GM03348 (cell line): ENCODE data around the gene TRIM16.
"Not testable (repeated sequence)": the region's sequence is repeated elsewhere in the genome, so short reads cannot be mapped to it uniquely, and the experiment has no call there.

Source experiments
- DNase-seq: peaks from one replicate; pipeline ENCODE4 v3.0.0; 2012; ENCODE audit warnings: low spot score

Gene TRIM16

DNA sequence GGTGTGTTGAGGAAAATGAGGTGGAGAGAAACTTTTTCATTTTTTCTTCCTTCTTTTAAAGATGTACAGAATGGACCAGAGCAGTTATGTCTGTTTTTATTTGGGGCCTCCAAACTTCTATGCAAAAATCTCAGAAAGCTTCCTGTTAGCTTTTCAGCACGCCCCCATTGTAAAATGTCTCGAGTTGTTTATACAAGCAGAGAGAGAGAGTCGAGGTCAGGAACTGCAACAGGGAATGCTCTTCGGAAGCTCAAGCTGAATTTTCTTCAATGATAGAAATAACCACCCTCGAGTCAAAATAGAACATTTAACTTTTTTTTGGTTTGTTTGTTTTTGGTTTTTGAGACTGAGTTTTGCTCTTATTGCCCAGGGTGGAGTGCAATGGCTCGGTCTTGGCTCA is 68.3 kb downstream of the TRIM16 start:
- not testable (repeated sequence) for DNase-seq

DNA sequence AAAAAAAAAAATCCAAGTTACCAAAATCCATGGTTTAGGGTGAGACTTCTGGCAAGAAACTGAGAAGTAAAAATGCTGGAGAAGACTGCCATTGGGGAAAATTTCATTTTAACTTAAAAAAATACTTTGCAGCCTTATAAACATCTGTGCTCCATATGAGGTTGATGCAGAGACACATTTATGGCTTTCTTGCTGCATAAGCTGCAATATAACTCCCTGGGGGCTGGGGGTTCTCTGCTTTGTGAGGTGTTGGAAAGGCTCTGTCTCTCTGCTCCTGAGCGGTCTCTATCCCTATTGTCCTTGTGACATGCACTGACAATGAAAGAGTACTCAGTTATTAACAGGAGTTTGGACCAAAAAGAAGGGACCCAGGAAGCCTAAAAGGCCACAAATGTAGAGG is 71.0 kb downstream of the TRIM16 start:
- DNase-seq = not testable (repeated sequence)

DNA sequence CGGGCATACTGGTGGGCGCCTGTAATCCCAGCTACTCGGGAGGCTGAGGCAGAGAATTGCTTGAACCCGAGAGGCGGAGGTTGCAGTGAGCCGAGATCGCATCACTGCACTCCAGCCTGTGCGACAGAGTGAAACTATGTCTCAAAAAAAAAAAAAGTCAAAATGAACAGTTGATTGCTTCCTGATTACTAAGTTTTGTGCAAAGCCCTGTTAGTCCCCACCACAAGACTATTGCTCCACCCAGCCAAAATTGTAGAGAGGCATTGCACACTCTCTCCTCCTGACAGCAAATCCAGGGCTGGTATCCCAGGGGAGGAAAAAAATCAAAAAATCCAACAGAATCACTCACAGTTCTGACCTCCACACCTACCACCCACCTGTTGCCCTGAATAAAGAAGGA is 91.2 kb downstream of the TRIM16 start:
- not testable (repeated sequence) for DNase-seq

DNA sequence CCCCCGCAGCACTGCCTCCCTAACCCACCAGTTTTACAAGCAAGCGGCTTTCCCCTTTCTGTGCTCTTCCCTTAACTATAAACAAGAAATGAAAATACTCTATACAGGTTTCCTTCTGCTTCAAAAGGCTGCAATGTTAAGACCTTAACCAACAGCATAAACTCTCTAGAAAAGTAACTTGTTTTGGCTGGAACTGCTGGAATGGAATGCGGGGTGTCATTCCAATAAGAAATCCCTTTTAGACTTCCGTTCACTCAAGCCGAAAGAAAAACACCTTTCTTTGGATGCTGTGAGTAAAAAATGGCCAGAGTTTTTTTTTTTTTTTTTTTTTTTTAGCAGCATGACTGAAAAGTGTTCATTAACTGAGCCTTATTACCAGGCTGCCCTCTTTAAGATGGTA is 92.1 kb downstream of the TRIM16 start:
- not testable (repeated sequence) for DNase-seq

DNA sequence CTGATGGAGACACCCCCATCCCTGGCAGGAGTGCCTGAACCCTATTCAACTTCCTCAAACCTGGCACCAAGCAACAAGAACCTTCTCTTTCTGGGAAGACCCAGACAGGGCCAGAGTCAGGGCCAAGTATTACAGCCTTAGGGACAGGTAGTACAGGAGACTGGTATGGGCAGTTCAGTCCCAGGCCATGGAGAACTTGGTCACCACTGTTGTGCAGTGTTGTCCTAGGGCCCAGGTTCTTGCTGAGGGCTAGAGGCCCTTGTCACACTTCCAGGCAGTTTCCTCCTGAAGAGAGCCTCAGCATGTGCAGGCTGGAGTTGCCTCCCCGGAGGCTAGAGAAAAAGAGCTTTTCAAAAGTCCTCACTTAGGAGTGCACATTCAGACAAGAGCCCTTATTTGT is 93.3 kb downstream of the TRIM16 start:
- DNase-seq = not testable (repeated sequence)

DNA sequence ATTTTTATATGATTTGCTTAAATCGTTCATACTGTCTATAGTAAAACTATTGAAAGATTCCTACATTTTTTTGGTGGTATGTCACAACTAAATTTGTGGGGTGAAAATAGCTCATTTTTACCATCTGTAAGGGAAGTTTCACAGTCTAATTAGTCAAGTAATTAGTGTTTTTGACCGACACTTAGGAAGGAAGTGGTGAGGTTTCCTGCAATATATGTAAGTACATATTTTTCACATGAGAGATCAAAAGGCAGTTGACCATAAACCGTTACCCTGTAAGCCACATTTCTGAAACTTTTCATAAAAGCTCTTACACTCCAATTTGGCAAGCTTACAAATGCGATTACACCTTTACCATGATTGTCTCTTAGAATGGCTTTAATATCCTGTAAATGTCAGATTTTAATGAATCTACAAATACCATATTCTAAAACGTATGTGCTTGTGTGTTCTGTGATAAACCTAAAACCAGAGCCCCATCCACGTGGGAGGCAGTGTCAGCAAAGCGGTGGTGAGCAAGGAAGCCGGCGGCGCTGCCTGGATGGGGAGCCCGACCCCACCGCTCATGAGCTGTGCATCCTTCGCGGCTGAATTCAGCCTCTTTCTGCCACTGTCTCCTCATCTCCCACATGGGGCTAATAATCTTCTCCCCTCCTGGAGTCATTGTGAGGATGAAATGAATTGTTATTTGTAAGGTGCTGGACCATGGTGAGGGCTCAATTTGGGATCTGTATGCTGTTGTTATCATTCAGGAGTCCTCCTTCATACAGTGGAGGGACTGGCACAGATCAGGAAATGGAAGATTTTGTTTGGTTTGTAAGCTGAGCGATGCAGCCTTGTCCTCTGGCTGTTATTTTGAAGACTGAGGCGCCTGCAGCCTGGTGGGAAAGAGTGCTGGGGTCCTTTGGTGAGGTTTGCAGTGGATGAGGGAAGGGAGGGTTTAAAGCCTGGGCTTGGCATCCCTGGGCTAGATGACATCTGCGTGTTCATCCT is 94.3 kb downstream of the TRIM16 start:
- DNase-seq = not testable (repeated sequence)

DNA sequence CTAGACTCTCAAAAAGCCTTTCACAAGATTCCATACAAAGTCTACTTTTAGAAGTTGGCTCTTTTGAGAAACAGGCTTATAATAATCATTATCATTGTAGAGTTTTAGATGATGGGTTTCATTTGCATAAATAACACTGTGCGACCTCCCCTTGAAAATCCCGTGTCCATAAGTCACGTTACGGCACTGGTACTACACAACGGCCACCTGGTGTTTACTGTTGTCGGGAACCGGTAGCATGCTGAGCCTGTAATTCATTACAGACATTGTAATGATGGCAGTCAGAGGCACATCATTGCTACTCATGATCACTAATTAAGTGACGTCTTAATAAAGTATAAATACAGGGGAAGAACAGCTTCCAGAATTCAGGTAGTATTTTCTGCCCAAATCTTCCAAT is 96.1 kb downstream of the TRIM16 start:
- not testable (repeated sequence) for DNase-seq

DNA sequence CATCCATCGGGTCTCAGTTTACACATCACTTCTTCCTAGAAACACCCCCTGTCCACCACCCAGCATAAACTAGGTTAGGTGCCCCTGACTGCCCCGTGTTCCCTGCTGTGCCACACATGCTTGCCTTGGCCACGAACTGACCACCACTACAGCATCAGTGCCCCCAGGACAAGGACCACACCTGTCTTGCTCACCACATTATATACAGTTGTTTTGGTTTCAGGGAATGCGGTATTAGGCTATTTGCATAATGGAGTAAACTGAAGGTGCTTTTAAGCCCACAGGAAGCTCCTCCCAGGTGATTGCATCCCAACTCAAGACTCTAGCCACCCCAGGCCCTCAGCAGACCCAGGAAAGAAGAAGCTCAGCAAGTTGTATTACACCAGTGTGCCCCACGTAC is 100.8 kb downstream of the TRIM16 start:
- DNase-seq = not testable (repeated sequence)

DNA sequence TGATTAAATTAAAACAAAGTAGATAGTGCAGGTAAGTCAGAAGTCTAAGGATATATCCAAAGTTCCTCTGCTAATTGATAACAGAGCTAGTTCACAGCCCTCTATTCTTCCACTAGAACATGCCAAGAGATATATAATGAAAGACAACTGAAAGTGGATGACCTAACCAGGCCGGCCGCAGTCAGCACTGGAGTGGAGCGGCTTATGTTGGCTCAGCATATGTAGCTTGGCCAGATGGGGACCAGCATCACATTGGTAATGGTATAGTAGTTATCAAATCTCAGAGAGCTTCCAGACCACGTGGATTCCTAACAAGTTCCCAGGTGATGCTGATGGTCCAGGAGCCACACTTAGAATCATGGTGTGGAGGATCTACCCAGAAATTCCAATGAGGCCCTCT is 102.6 kb downstream of the TRIM16 start:
- not testable (repeated sequence) for DNase-seq
